PC-3 (cell line): Measurements from ENCODE around the gene CFLAR. TPM values are rescaled to one million over a fixed set of nuclear protein-coding genes. Genes with fewer than 3 reads are reported as not detected.

ENCODE experiments used
- ATAC-seq: fragments of 200-7000 bp; cut with Tn5 transposase; 2 replicates; pipeline ENCODE4 v1.9.1; 2020; ENCODE audit warnings: mild to moderate bottlenecking, moderate library complexity
- BruUV-seq: library from RNA; stranded (reverse); fragments of 400-500 nt; replicated peaks from 2 replicates; lab custom pipeline; 2021; lab: Mats Ljungman, UMichigan
- CTCF ChIA-PET: fragments of 300-600 bp; sonication (Branson Sonifier 250); formaldehyde crosslinking; loops from one replicate; lab custom pipeline; 2022; ENCODE audit warnings: antibody characterized with exemption; lab: Charles Lee
- POLR2A ChIA-PET: fragments of 300-600 bp; sonication (Branson Sonifier 250); formaldehyde crosslinking; loops from one replicate; lab custom pipeline; 2022; ENCODE audit warnings: antibody characterized with exemption; ENCODE audit not compliant: unreplicated experiment; lab: Charles Lee
- DNase-seq: peaks from one replicate; pipeline ENCODE4 v3.0.0-alpha.2; 2015
- H2AFZ ChIP-seq: fragments of 300-600 bp; sonication (generic); 2 replicates; pipeline ENCODE4 v1.6.0; 2016; ENCODE audit warnings: antibody characterized with exemption, low read length
- H3F3A ChIP-seq: fragments of 300-600 bp; sonication (generic); one replicate; pipeline ENCODE4 v1.6.0; 2017; ENCODE audit warnings: antibody characterized with exemption, low read length, control low read depth, mild to moderate bottlenecking; ENCODE audit not compliant: unreplicated experiment
- H3K27ac ChIP-seq: fragments of 300-600 bp; sonication (generic); 2 replicates; pipeline ENCODE4 v1.5.1; 2016; ENCODE audit warnings: mild to moderate bottlenecking, low read length
- H3K27me3 ChIP-seq: fragments of 300-600 bp; sonication (generic); 2 replicates; pipeline ENCODE4 v1.6.1; 2016; ENCODE audit warnings: low read length, mixed read lengths
- H3K36me3 ChIP-seq: fragments of 300-600 bp; sonication (generic); 2 replicates; pipeline ENCODE4 v1.6.1; 2016; ENCODE audit warnings: low read depth, mixed run types, low read length, mixed read lengths
- H3K4me1 ChIP-seq: fragments of 300-600 bp; sonication (generic); 2 replicates; pipeline ENCODE4 v1.5.1; 2016; ENCODE audit warnings: low read length; ENCODE audit not compliant: insufficient read depth
- H3K4me2 ChIP-seq: fragments of 300-600 bp; sonication (generic); 2 replicates; pipeline ENCODE4 v1.6.0; 2016; ENCODE audit warnings: low read length
- H3K4me3 ChIP-seq: fragments of 300-600 bp; sonication (generic); 2 replicates; pipeline ENCODE4 v1.5.1; 2016; ENCODE audit warnings: mild to moderate bottlenecking, low read length, mixed read lengths
- H3K79me2 ChIP-seq: fragments of 300-600 bp; sonication (generic); 2 replicates; pipeline ENCODE4 v1.6.1; 2017; ENCODE audit warnings: low read length, mixed read lengths
- H3K9ac ChIP-seq: fragments of 300-600 bp; sonication (generic); 2 replicates; pipeline ENCODE4 v1.6.0; 2016; ENCODE audit warnings: mild to moderate bottlenecking, low read length
- H3K9me2 ChIP-seq: fragments of 300-600 bp; sonication (generic); replicated peaks from 2 replicates; pipeline ENCODE4 v1.6.1; 2016; ENCODE audit warnings: mixed run types, low read length, mixed read lengths
- H3K9me3 ChIP-seq: fragments of 300-600 bp; sonication (generic); 2 replicates; pipeline ENCODE4 v1.6.1; 2016; ENCODE audit warnings: low read length, mixed read lengths
- H4K20me1 ChIP-seq: fragments of 300-600 bp; sonication (generic); 2 replicates; pipeline ENCODE4 v1.6.1; 2016; ENCODE audit warnings: low read length, mixed read lengths
- CTCF ChIP-seq: fragments of 300-600 bp; sonication (generic); conservative IDR thresholded peaks from 2 replicates; pipeline ENCODE4 v1.5.1; 2017; ENCODE audit warnings: antibody characterized with exemption, low read depth, mild to moderate bottlenecking, low read length
- EZH2 ChIP-seq: fragments of 300-600 bp; sonication (generic); IDR thresholded peaks from one replicate; pipeline ENCODE4 v1.6.1; 2017; ENCODE audit warnings: antibody characterized with exemption, mild to moderate bottlenecking, low read length; ENCODE audit not compliant: unreplicated experiment
- EZH2phosphoT487 ChIP-seq: fragments of 300-600 bp; sonication (generic); IDR thresholded peaks from 2 replicates; pipeline ENCODE4 v1.6.1; 2018; ENCODE audit warnings: mild to moderate bottlenecking, antibody characterized with exemption, low read length, borderline replicate concordance
- intact Hi-C: fragments of 100-400 bp; cut with micrococcal nuclease; formaldehyde crosslinking; loops from 2 replicates; pipeline ENCODE4 v1.9.0; 2023
- total RNA-seq: library from RNA; depleted of rRNA; stranded (reverse); fragments of >200 nt; gene quantifications from 2 replicates; pipeline ENCODE4 v1.2.3, GENCODE V29; 2014

Gene CFLAR
- total RNA-seq, 1 experiment from 2014 or later, result 33.5 TPM

GRCh38 chr2:201172279-201172678, 56.3 kb downstream of the CFLAR start:
- Histone ChIP-seq H3K4me1 (no peaks in the 10 kb centered on the region), H3K9ac (no peak overlapping the region), H3K27ac (no peak overlapping the region), H3K36me3 (no peaks in the 10 kb centered on the region), H3K79me2 (no peaks in the 10 kb centered on the region), H3F3A (no peaks in the 10 kb centered on the region), H3K27me3 (no peaks in the 10 kb centered on the region), H3K9me2 (no peaks in the 10 kb centered on the region), H4K20me1 (no peaks in the 10 kb centered on the region), H3K4me2 (no peak overlapping the region), H3K9me3 (no peaks in the 10 kb centered on the region), H3K4me3 (no peak overlapping the region), H2AFZ (no peak overlapping the region)
- ChIA-PET CTCF (interaction anchor here (0.6 kb wide), 1 partner anchor 55 kb away, joined by 5 read pairs; no protein-coding TSS in a partner anchor), POLR2A (interaction anchor here (0.5 kb wide), 1 partner anchor 57 kb away, joined by 3 read pairs; no protein-coding TSS in a partner anchor)
- DNase-seq, result no peak
- TF ChIP-seq CTCF, result no peak
- TF ChIP-seq EZH2, result no peak
- TF ChIP-seq EZH2phosphoT487, result no peak
- no TSS peak for BruUV-seq
- intact Hi-C loops, result no loop called here
- ATAC-seq, result no peak

DNA sequence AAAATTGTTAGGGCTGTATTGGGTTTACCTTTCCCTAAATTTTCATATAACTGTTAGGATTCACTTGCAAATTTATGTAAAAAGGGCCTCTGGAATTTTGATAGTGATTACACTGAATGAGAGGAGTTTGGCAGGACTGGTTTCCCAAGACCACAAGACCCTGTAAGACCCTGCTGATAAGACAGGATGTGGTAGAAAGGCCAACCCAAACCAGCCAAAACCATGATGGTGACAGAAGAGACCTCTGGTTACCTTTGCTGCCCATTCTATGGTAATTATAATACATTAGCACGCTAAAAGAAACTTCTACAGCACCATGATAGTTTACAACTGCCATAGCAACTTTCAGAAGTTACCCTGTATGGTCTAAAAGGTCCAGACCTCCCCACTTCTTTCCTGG, 58.7 kb downstream of the CFLAR start:
- Histone ChIP-seq H3K9me2 (no peaks in the 10 kb centered on the region), H3K4me1 (no peaks in the 10 kb centered on the region)

More for the DNA sequence above, 58.7 kb downstream of the CFLAR start:
- no peak overlapping the region for H3K27ac ChIP-seq
- no peak overlapping the region for H3K9ac ChIP-seq
- DNase-seq, result no peak
- H4K20me1 ChIP-seq, result no peaks in the 10 kb centered on the region
- no peaks in the 10 kb centered on the region for H3K79me2 ChIP-seq
- no peaks in the 10 kb centered on the region for H3F3A ChIP-seq
- no peak overlapping the region for H3K4me3 ChIP-seq
- H3K9me3 ChIP-seq, result 0 out of 2 replicates have a peak, but pooled peaks cover 4% of the 10 kb centered on the region
- no TSS peak for BruUV-seq
- H3K4me2 ChIP-seq, result no peak overlapping the region
- ATAC-seq, result no peak
- CTCF ChIA-PET, result no interaction called here
- no peak overlapping the region for H2AFZ ChIP-seq
- POLR2A ChIA-PET, result no interaction called here
- intact Hi-C loops, result loop anchor here (5.0 kb wide), 1 partner anchor 57 kb away; the partner anchor contains the start of gene CFLAR
- H3K36me3 ChIP-seq, result no peaks in the 10 kb centered on the region
- TF ChIP-seq EZH2phosphoT487 (no peak), EZH2 (no peak), CTCF (no peak)
- no peaks in the 10 kb centered on the region for H3K27me3 ChIP-seq
